Left hindlimb (tissue), 1 donor: Measurements from ENCODE around the gene CCDC50.

ENCODE experiments used
- DNase-seq: peaks from one replicate; pipeline ENCODE4 v3.0.0-alpha.2; 2018

The CCDC50 gene

DNA sequence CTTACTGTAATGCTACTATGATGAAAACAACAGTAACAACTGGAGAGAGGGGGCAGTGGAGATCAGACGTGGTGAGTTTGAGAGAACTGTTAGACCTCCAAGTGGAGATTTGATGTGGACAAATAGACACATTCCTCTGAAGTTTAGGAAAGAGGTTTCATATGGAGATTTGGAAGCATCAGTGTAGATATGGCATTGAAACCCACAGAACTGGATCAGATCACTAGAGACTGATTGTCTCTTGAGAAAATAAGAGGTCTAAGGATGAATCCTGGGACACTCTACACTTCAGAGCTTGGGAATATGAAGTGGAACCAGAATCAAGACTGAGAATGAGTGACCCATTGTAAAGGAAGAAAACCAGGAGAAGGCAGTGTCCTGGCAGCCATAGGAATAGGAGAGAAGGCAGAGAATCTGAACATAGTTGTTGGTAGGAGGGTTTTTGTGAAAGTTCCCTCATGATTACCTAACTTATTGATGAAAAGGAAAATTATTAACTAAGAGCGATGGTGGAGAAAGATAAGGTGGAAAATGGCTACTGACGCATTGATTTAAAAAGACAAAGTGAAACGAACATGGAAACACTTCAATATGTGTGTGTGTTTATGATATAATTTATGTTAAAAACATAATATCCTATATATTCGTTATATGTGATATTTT is 102.1 kb downstream of the CCDC50 start:
- no peak for DNase-seq

DNA sequence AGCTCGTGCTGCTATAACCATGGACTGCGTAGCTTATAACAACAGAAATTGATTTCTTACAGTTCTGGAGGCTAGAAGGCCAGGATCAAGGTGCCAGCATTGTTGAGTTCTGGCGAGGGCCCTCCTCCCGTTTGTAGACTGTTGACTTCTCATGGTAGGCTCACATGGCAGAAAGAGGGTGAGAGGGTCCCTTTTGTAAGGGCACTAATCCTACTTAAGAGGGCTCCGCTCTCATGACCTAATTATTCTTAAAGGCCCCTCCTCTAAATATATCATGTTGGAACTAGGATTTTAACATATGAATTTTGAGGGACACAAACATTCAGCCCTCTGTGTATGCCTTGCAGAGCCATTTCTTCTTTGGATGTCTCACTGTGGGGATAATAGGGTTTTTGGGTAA is 103.0 kb downstream of the CCDC50 start:
- no peak for DNase-seq

GRCh38 chr3:191434024-191434423 is 104.8 kb downstream of the CCDC50 start:
- DNase-seq = no peak

DNA sequence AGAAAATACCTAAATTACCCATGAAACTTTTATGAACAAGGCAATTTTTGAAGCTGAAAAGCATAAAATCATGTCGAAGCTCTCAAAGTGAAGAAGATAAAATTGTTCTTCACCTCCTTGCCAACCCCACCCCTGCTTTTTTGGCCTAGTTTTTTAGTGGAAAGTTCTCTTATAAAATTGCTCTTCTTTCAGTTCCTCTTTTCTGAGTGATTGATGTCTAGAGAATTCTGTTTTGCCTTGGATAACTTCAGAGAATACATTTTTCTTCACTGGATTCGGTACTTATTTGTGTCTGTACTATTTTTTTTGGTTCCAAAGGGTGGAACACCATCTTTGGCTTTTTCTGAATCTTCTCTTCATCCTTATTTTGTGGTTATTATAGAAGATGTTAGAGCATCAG is 106.8 kb downstream of the CCDC50 start:
- DNase-seq = no peak

GRCh38 chr3:191438150-191438814 is 109.1 kb downstream of the CCDC50 start:
- no peak for DNase-seq

DNA sequence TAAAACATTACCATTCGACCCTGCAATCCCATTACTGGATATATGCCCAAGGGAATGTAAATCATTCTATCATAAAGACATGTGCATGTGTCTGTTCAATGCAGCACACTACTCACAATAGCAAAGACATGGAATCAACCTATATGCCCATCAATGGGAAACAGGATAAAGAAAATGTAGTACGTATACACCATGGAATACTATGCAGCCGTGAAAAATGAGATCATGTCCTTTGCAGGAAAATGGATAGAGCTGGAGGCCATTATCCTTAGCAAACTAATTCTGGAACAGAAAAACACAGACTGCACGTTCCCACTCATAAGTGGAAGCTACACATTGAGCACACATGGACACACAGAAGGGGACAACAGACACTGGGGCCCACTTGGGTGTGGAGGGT is 111.3 kb downstream of the CCDC50 start:
- DNase-seq = no peak

DNA sequence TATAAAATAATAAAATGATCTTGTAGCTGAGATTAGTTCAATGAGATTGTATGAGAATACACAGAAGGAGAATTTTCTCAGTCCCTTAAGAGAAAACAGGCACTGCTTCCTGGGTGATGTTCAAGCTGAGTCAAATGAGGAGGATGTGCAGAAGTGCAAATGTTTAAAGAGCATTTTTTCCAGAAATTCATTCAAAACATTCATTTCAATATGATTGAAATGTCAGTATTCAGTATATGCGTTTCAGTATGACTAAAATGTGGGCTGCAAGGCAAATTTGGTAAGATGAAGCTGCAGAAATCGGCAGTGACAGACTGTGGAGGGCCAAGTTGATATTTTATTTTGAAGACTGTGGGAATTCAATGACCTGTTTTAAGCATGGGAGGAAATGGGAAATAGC is 112.5 kb downstream of the CCDC50 start:
- DNase-seq = no peak

- DNase-seq = no peak
Observed at GRCh38 chr3:191444569-191444968, 115.4 kb downstream of the CCDC50 start.
